ENCODE data around the gene PRLR.
A peak's percentile ranks its signal among the peaks of the same experiment; 100 is the strongest.
"Not testable (repeated sequence)": the region's sequence is repeated elsewhere in the genome, so short reads cannot be mapped to it uniquely, and the experiment has no call there.

PRLR gene

GRCh38 chr5:35120715-35121114, 109.6 kb downstream of the PRLR start:
- DNase-seq = no peak

- no peak for DNase-seq
Observed at GRCh38 chr5:35117967-35118366, 112.3 kb downstream of the PRLR start.

- no peak for DNase-seq
Observed at GRCh38 chr5:35115920-35116319, 114.4 kb downstream of the PRLR start.

GRCh38 chr5:35114698-35115097, 115.6 kb downstream of the PRLR start:
- DNase-seq = no peak

GRCh38 chr5:35112300-35112699, 118.0 kb downstream of the PRLR start:
- no peak for DNase-seq

GRCh38 chr5:35104550-35104949, 125.7 kb downstream of the PRLR start:
- DNase-seq = not testable (repeated sequence)

GRCh38 chr5:35103637-35104299, 126.5 kb downstream of the PRLR start:
- no peak for DNase-seq

- not testable (repeated sequence) for DNase-seq
Observed at GRCh38 chr5:35101720-35102119, 128.6 kb downstream of the PRLR start.

GRCh38 chr5:35101016-35101415, 129.3 kb downstream of the PRLR start:
- no peak for DNase-seq

- no peak for DNase-seq
Observed at GRCh38 chr5:35098214-35098613, 132.1 kb downstream of the PRLR start.

- no peak for DNase-seq
Observed at GRCh38 chr5:35096932-35097331, 133.4 kb downstream of the PRLR start.

GRCh38 chr5:35096216-35096615, 134.1 kb downstream of the PRLR start:
- DNase-seq = no peak

- no peak for DNase-seq
Observed at GRCh38 chr5:35095366-35095765, 134.9 kb downstream of the PRLR start.

GRCh38 chr5:35094948-35095347, 135.3 kb downstream of the PRLR start:
- DNase-seq = no peak

- DNase-seq = no peak
Observed at GRCh38 chr5:35092703-35093102, 137.6 kb downstream of the PRLR start.

GRCh38 chr5:35091704-35092103, 138.6 kb downstream of the PRLR start:
- DNase-seq = no peak

- DNase-seq = peak; percentile 30
Observed at GRCh38 chr5:35089334-35090314, 140.7 kb downstream of the PRLR start.

GRCh38 chr5:35087991-35088390, 142.3 kb downstream of the PRLR start:
- no peak for DNase-seq

GRCh38 chr5:35083150-35083549, 147.1 kb downstream of the PRLR start:
- DNase-seq = no peak

GRCh38 chr5:35082530-35082929, 147.8 kb downstream of the PRLR start:
- DNase-seq = no peak

- DNase-seq = no peak
Observed at GRCh38 chr5:35081134-35081533, 149.2 kb downstream of the PRLR start.

- DNase-seq = no peak
Observed at GRCh38 chr5:35073160-35073559, 157.1 kb downstream of the PRLR start.

GRCh38 chr5:35069188-35069587, 161.1 kb downstream of the PRLR start:
- DNase-seq = no peak

- no peak for DNase-seq
Observed at GRCh38 chr5:35067985-35068384, 162.3 kb downstream of the PRLR start.
